T-helper 1 cell (primary cell): ENCODE data around the gene TDP2.
"Not testable (repeated sequence)": the region's sequence is repeated elsewhere in the genome, so short reads cannot be mapped to it uniquely, and the experiment has no call there.

ENCODE experiments used
- DNase-seq, 5 donors: peaks; one replicate each; pipeline ENCODE4 v3.0.0-alpha.2; 2012 to 2020

TDP2 gene

GRCh38 chr6:24644377-24644776, 22.3 kb downstream of the TDP2 start:
- no peak for DNase-seq

- no peak for DNase-seq
Measured at GRCh38 chr6:24643920-24644319, 22.8 kb downstream of the TDP2 start.

GRCh38 chr6:24642061-24642460, 24.6 kb downstream of the TDP2 start:
- DNase-seq = no peak

- not testable (repeated sequence) for DNase-seq
Measured at GRCh38 chr6:24640631-24641030, 26.1 kb downstream of the TDP2 start.

GRCh38 chr6:24640166-24640565, 26.5 kb downstream of the TDP2 start:
- DNase-seq = no peak

- DNase-seq = no peak
Measured at GRCh38 chr6:24636681-24637080, 30.0 kb downstream of the TDP2 start.

- DNase-seq = no peak
Measured at GRCh38 chr6:24632573-24632972, 34.1 kb downstream of the TDP2 start.

- no peak for DNase-seq
Measured at GRCh38 chr6:24631671-24632070, 35.0 kb downstream of the TDP2 start.

- DNase-seq = no peak
Measured at GRCh38 chr6:24630856-24631505, 35.7 kb downstream of the TDP2 start.

- DNase-seq = no peak
Measured at GRCh38 chr6:24621626-24622289, 44.9 kb downstream of the TDP2 start.

GRCh38 chr6:24620637-24621036, 46.1 kb downstream of the TDP2 start:
- DNase-seq = no peak

- no peak for DNase-seq
Measured at GRCh38 chr6:24619661-24620060, 47.0 kb downstream of the TDP2 start.

- DNase-seq = no peak
Measured at GRCh38 chr6:24614648-24615047, 52.1 kb downstream of the TDP2 start.

- no peak for DNase-seq
Measured at GRCh38 chr6:24614043-24614420, 52.7 kb downstream of the TDP2 start.

- DNase-seq = no peak
Measured at GRCh38 chr6:24613361-24614042, 53.2 kb downstream of the TDP2 start.

- DNase-seq = no peak
Measured at GRCh38 chr6:24610672-24611071, 56.0 kb downstream of the TDP2 start.

- DNase-seq = no peak
Measured at GRCh38 chr6:24607310-24608105, 59.2 kb downstream of the TDP2 start.

- DNase-seq = no peak
Measured at GRCh38 chr6:24606200-24606930, 60.3 kb downstream of the TDP2 start.

GRCh38 chr6:24603241-24603640, 63.5 kb downstream of the TDP2 start:
- DNase-seq = no peak

- DNase-seq = no peak
Measured at GRCh38 chr6:24600903-24601302, 65.8 kb downstream of the TDP2 start.
